Coronary artery (tissue), 2 donors: ENCODE measurements around the gene KCNQ1.

Experiments
- DNase-seq: peaks from one replicate; pipeline ENCODE4 v3.0.0-alpha.2; 2017; ENCODE audit warnings: low spot score
- H3K27ac ChIP-seq, 2 donors: fragments of 200-600 bp; sonication (generic); one replicate each; pipeline ENCODE4 v1.5.1; 2016 to 2019
- H3K4me3 ChIP-seq: fragments of 200-600 bp; sonication (generic); 2 replicates; pipeline ENCODE4 v1.5.1; 2016; ENCODE audit warnings: mild to moderate bottlenecking, moderate library complexity
- TF ChIP-seq, protein P1 (sequence below): fragments of 200-600 bp; sonication (generic); IDR thresholded peaks from one replicate; pipeline ENCODE4 v1.5.1; 2019; ENCODE audit warnings: antibody characterized with exemption

Gene KCNQ1

DNA sequence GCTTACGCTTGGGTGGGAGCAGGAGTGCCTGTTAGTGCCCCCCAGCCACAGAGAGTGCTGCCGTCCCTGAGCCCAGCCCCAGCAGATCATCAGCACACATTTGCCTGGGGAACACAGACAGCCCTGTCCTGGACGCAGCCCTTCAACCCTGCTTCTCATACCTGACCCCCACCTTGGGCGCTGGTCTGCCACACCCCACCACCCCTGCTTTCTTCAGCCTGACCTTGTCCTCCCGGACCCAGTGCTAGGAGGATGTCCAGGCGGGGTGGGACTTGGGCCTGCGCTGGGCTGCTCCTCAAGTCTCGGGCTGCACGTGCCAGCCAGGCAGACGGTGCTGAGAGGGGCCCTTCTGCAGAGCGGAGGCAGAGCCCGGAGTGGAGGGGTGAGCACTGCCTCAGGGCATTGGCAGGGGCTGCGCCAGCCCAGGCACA, 135.8 kb downstream of the KCNQ1 start:
- Histone ChIP-seq H3K27ac (no peak overlapping the region), H3K4me3 (no peak overlapping the region)
- DNase-seq, result peak; percentile 63
- TF ChIP-seq, protein P1, sequence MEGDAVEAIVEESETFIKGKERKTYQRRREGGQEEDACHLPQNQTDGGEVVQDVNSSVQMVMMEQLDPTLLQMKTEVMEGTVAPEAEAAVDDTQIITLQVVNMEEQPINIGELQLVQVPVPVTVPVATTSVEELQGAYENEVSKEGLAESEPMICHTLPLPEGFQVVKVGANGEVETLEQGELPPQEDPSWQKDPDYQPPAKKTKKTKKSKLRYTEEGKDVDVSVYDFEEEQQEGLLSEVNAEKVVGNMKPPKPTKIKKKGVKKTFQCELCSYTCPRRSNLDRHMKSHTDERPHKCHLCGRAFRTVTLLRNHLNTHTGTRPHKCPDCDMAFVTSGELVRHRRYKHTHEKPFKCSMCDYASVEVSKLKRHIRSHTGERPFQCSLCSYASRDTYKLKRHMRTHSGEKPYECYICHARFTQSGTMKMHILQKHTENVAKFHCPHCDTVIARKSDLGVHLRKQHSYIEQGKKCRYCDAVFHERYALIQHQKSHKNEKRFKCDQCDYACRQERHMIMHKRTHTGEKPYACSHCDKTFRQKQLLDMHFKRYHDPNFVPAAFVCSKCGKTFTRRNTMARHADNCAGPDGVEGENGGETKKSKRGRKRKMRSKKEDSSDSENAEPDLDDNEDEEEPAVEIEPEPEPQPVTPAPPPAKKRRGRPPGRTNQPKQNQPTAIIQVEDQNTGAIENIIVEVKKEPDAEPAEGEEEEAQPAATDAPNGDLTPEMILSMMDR, result no peak

GRCh38 chr11:2581151-2581930, 136.5 kb downstream of the KCNQ1 start:
- no peak overlapping the region for H3K4me3 ChIP-seq
- no peak overlapping the region for H3K27ac ChIP-seq
- peak; percentile 60 for DNase-seq
- TF ChIP-seq, protein P1, result no peak

GRCh38 chr11:2581931-2582350, 137.1 kb downstream of the KCNQ1 start:
- TF ChIP-seq, protein P1, result no peak

DNA sequence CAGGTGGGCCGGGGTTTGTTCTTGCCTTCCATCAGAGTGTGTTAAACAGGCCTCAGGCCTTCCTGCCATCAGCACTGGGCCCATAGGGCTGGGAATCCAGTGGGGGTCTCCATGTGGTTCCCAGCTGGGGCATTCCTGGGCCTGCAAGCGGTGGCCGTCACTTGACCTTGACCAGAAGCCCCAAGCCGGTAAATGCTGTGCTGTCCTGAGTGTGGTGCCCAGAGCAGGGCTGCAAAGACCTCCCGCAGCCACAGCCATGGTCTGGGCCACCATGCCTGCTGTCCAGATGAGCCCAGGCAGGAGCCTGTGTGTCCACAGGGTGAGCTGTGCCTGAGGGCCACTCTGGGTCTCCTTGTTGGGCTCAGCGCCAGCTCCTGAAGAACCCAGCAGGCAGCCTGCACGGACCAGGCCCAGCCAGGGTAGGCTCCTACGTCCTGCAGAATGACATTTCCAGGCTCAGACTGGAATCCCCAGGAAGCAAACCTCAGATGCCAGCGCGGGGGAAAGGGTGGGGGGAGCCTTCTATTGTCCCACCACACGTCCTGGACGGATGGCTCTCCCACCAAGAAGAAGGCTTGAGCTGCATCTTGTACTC, 137.6 kb downstream of the KCNQ1 start:
- Histone ChIP-seq H3K4me3 (no peak overlapping the region), H3K27ac (no peak overlapping the region)
- TF ChIP-seq, protein P1, result no peak
- no peak for DNase-seq

More at GRCh38 chr11:2581931-2582350, 137.1 kb downstream of the KCNQ1 start:
- H3K4me3 ChIP-seq, result no peak overlapping the region
- no peak for DNase-seq
- H3K27ac ChIP-seq, result no peak overlapping the region

DNA sequence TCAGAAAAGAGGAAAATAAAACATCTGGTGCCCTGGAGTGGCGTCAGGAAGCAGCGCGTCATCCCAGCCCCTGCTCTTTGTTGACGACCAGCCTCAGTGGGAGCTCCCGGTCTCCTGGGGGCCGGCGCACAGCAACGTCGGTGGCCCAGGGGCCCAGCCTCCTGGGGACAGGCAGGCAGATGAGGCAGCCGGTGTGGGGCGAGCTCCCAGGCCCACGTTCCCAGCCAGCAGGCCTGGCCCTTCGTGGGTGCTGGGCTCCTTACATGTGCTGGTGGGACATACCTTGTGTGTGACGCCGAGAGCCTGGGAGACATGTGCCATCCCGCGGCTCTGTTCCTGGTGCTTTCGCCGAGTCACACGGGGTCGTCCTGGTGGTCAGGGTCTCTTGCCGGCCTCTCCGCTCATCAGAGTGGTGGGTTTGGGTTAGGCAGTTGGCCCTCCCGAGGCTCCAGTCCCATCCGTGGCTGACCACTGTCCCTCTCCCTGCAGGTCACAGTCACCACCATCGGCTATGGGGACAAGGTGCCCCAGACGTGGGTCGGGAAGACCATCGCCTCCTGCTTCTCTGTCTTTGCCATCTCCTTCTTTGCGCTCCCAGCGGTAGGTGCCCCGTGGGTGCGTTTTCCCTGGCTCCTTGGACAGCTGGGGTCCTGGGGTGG, 138.3 kb downstream of the KCNQ1 start:
- Histone ChIP-seq H3K27ac (no peak overlapping the region), H3K4me3 (no peak overlapping the region)
- TF ChIP-seq, protein P1, result no peak
- DNase-seq, result peak; percentile 57

DNA sequence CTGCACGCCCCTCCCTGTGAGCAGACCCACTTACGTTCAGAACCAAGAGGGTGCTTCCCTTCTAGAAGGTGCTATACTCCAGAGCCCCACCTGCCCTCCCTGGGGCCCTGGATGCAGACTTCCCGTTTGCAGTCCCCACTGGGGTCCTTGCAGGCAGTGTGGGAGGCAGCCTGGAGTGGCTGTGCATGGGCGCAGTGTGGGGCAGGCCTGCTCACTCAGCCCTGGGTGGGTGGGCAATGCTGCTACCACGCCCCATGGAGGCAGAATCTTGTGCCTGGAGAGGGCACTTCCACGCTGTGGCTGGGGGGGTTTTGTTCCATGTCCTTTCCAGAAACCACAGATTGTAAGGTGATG, 138.8 kb downstream of the KCNQ1 start:
- no peak overlapping the region for H3K27ac ChIP-seq
- TF ChIP-seq, protein P1, result no peak
- DNase-seq, result no peak

More for the DNA sequence above, 138.8 kb downstream of the KCNQ1 start:
- H3K4me3 ChIP-seq, result no peak overlapping the region
